ENCODE data around the gene TKTL1. TPM values are rescaled to one million over a fixed set of nuclear protein-coding genes. Genes with fewer than 3 reads are reported as not detected.

The TKTL1 gene
- total RNA-seq, 1 experiment from 2014 or later, result not detected

DNA sequence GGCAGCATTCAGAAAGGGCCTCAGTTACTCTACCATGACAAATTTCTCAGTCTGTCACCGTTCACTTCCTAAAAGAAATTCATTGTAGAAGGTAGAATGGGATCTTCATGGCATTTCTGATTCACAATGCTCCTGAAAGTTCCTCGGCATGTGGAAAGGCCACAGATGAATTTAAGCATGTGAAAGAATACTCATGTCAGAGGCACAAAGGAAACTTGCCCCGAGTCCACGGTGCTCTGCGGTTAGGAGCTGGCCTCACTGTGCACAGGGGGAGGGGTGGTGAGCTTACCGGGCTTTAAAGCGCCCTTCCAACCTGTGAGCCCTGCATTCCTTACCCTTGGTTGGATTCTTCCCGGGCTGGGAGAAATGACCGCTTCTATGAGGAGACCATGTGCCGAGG lies 9.3 kb downstream of the TKTL1 start:
- no peak for TF ChIP-seq SIN3A (IDR thresholded peaks at IDR 0.05; ENCODE audit: borderline replicate concordance, insufficient read depth, low read depth, low read length)
- no peak for TF ChIP-seq TCF7L2 (IDR thresholded peaks at IDR 0.05; ENCODE audit: low read depth, low read length)
- no peak for TF ChIP-seq REST (IDR thresholded peaks at IDR 0.05; ENCODE audit: insufficient read depth in 1 of 2, low read depth in 2 of 2, low read length in 1 of 2)
- TF ChIP-seq, protein P1, sequence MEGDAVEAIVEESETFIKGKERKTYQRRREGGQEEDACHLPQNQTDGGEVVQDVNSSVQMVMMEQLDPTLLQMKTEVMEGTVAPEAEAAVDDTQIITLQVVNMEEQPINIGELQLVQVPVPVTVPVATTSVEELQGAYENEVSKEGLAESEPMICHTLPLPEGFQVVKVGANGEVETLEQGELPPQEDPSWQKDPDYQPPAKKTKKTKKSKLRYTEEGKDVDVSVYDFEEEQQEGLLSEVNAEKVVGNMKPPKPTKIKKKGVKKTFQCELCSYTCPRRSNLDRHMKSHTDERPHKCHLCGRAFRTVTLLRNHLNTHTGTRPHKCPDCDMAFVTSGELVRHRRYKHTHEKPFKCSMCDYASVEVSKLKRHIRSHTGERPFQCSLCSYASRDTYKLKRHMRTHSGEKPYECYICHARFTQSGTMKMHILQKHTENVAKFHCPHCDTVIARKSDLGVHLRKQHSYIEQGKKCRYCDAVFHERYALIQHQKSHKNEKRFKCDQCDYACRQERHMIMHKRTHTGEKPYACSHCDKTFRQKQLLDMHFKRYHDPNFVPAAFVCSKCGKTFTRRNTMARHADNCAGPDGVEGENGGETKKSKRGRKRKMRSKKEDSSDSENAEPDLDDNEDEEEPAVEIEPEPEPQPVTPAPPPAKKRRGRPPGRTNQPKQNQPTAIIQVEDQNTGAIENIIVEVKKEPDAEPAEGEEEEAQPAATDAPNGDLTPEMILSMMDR (IDR thresholded peaks at IDR 0.05), result no peak
- no peak for TF ChIP-seq POLR2AphosphoS5 (IDR thresholded peaks at IDR 0.05; ENCODE audit: low read depth, low read length)

DNA sequence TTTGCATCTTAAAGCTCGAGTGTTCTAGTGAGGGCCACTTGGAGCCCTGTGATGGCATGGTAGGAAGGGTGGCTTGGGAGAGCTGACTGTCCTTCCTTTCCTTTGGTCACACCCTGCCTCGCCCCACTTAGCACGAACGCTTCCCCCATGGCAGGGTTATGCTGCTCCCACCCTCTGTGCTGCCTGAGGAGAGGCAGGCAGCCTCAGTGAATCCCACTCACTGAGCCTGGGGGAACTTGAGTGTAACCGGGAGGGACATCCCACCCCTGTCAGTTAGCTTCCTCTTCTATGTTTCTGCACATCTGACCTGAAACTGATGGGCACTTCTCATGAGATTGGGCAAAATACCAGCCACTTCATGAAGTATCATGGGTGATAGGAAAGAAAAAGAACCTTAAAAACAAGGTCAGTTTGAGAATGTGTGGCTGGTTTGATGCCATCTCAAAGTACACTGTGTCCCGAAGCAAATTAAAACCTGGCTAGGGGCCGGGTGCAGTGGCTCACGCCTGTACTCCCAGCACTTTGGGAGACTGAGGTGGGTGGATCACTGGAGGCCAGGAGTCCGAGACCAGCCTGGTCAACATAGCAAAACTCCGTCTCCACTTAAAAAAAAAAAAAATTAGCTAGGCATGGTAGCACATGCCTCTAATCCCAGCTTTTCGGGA lies 10.1 kb downstream of the TKTL1 start:
- intact Hi-C loops (cut with micrococcal nuclease; ENCODE audit: unreplicated experiment), result no loop called here
- H3K27ac ChIP-seq (ENCODE audit: low read length), result no peak overlapping the region
- H3K4me1 ChIP-seq (ENCODE audit: control insufficient read depth, insufficient read depth, low read length), result no peaks in the 10 kb centered on the region
- H3K4me3 ChIP-seq (ENCODE audit: low read depth in 2 of 2, low read length in 2 of 2), result no peak overlapping the region
- CTCF ChIA-PET, result no interaction called here
- in situ Hi-C loops (cut with HindIII; ENCODE audit: low pct_unique_long_range_greater_than_20kb, low sequenced_read_pairs), result no loop called here
- no peaks in the 10 kb centered on the region for H3K9me3 ChIP-seq (ENCODE audit: control insufficient read depth, insufficient read depth, low read depth, low read length)
- TF ChIP-seq, protein P1 (IDR thresholded peaks at IDR 0.05), result no peak
- TF ChIP-seq POLR2AphosphoS5 (IDR thresholded peaks at IDR 0.05; ENCODE audit: low read depth, low read length) (no peak), SIN3A (IDR thresholded peaks at IDR 0.05; ENCODE audit: borderline replicate concordance, insufficient read depth, low read depth, low read length) (no peak), TCF7L2 (IDR thresholded peaks at IDR 0.05; ENCODE audit: low read depth, low read length) (no peak), REST (IDR thresholded peaks at IDR 0.05; ENCODE audit: insufficient read depth in 1 of 2, low read depth in 2 of 2, low read length in 1 of 2) (no peak)
- no peak for DNase-seq (ENCODE audit: low read depth, low spot score)
- no peaks in the 10 kb centered on the region for H3K27me3 ChIP-seq (ENCODE audit: control insufficient read depth, insufficient read depth, low read length)
- H3K36me3 ChIP-seq (ENCODE audit: control insufficient read depth, insufficient read depth, low read length), result no peaks in the 10 kb centered on the region
- POLR2A ChIA-PET, result no interaction called here
- ATAC-seq, result no peak
- BruUV-seq (replicated peaks), result no TSS peak

More for the DNA sequence above, 9.3 kb downstream of the TKTL1 start:
- BruUV-seq (replicated peaks), result no TSS peak
- no peaks in the 10 kb centered on the region for H3K4me1 ChIP-seq (ENCODE audit: control insufficient read depth, insufficient read depth, low read length)
- H3K27ac ChIP-seq (ENCODE audit: low read length), result no peak overlapping the region
- in situ Hi-C loops (cut with HindIII; ENCODE audit: low pct_unique_long_range_greater_than_20kb, low sequenced_read_pairs) (no loop called here), intact Hi-C loops (cut with micrococcal nuclease; ENCODE audit: unreplicated experiment) (no loop called here)
- no peak for ATAC-seq
- ChIA-PET CTCF (interaction anchor here (0.6 kb wide), 1 partner anchor 335 kb away, joined by 3 read pairs; no protein-coding TSS in a partner anchor), POLR2A (no interaction called here)
- DNase-seq (ENCODE audit: low read depth, low spot score), result no peak
- no peaks in the 10 kb centered on the region for H3K27me3 ChIP-seq (ENCODE audit: control insufficient read depth, insufficient read depth, low read length)
- H3K4me3 ChIP-seq (ENCODE audit: low read depth in 2 of 2, low read length in 2 of 2), result no peak overlapping the region
- no peaks in the 10 kb centered on the region for H3K9me3 ChIP-seq (ENCODE audit: control insufficient read depth, insufficient read depth, low read depth, low read length)
- H3K36me3 ChIP-seq (ENCODE audit: control insufficient read depth, insufficient read depth, low read length), result no peaks in the 10 kb centered on the region

Measured in Panc1 (cell line).